ENCODE measurements around the gene AGR2. TPM values are rescaled to one million over a fixed set of nuclear protein-coding genes. Genes with fewer than 3 reads are reported as not detected.

The AGR2 gene
- total RNA-seq, 1 experiment from 2014 or later, result not detected

- H3K4me3 Mint-ChIP-seq, result no peak overlapping the region
- Histone ChIP-seq H2BK120ac (ENCODE audit: low read depth, low read length, poor library complexity, severe bottlenecking) (no peak overlapping the region), H3T11ph (ENCODE audit: low read length) (no peak overlapping the region), H4K20me1 (ENCODE audit: control insufficient read depth, insufficient read depth, insufficient read length) (no peaks in the 10 kb centered on the region), H3K79me2 (ENCODE audit: insufficient read depth, low read length) (no peaks in the 10 kb centered on the region), H3K9me3 (ENCODE audit: control insufficient read depth, low read depth, low read length) (no peaks in the 10 kb centered on the region), H2BK20ac (ENCODE audit: low read depth, low read length, poor library complexity, severe bottlenecking) (no peak overlapping the region), H3K14ac (ENCODE audit: insufficient read depth, low read length) (no peak overlapping the region), H3K18ac (ENCODE audit: insufficient read length, low read depth, low read length) (no peak overlapping the region), H3K79me1 (ENCODE audit: insufficient read depth, low read depth, low read length, poor library complexity, severe bottlenecking) (no peaks in the 10 kb centered on the region), H4K5ac (ENCODE audit: insufficient read length, low read depth, low read length) (no peak overlapping the region), H3K23me2 (ENCODE audit: insufficient read length, low read depth, low read length, poor library complexity, severe bottlenecking) (no peaks in the 10 kb centered on the region), H2BK15ac (ENCODE audit: low read depth, low read length) (no peak overlapping the region), H2AFZ (ENCODE audit: low read length) (no peak overlapping the region), H3K23ac (ENCODE audit: insufficient read length, low read depth, low read length) (no peak overlapping the region), H2BK12ac (ENCODE audit: insufficient read length, low read depth, low read length) (no peak overlapping the region), H2AK5ac (ENCODE audit: insufficient read length, low read length) (no peak overlapping the region), H3K27ac (ENCODE audit: insufficient read length, low read depth, low read length) (no peak overlapping the region), H4K91ac (ENCODE audit: insufficient read length, low read depth, low read length) (no peak overlapping the region), H3K56ac (ENCODE audit: insufficient read length, low read depth, low read length) (no peak overlapping the region), H2BK5ac (ENCODE audit: insufficient read length, low read length) (no peak overlapping the region), H3K4me1 (ENCODE audit: insufficient read depth, low read length) (no peaks in the 10 kb centered on the region; the same call in 1 of the 2 replicates), H4K8ac (replicated peaks; ENCODE audit: insufficient read length, low read depth, low read length) (no peak overlapping the region), H3K4me2 (ENCODE audit: insufficient read depth, insufficient read length, low read length) (no peak overlapping the region), H3K9ac (ENCODE audit: extremely low read depth, insufficient read length, low read length) (no peak overlapping the region), H3K27me3 (ENCODE audit: insufficient read depth, low read length) (no peaks in the 10 kb centered on the region), H3K4ac (ENCODE audit: low read depth, low read length) (no peak overlapping the region)
- DNase-seq, result no peak
- peaks cover 0 to 2% of the 10 kb centered on the region in 2 experiments; a peak in 1 of 5 replicates for H3K9me3 Mint-ChIP-seq
- no peak for TF ChIP-seq CTCF (conservative IDR thresholded peaks at IDR 0.05)
- no peak overlapping the region for H3K27ac Mint-ChIP-seq
- H3K4me1 Mint-ChIP-seq, result peaks cover 24 to 26% of the 10 kb centered on the region in 2 experiments
- no peaks in the 10 kb centered on the region for H3K36me3 Mint-ChIP-seq (ENCODE audit: insufficient read depth in 1 of 3, low read depth in 3 of 3)
- no CpG with 5 or more reads among the region's 2 CpGs for WGBS (ENCODE audit: extremely low coverage, insufficient read length, low lambda C conversion rate)
- H3K27me3 Mint-ChIP-seq (ENCODE audit: low read depth), result no peaks in the 10 kb centered on the region
Observed at GRCh38 chr7:16773326-16773725, 31.5 kb downstream of the AGR2 start.
